Amygdala (tissue), 56 donors: ENCODE results near the gene GIGYF2.

Experiments
- DNase-seq, 56 donors: peaks; one replicate each; lab custom pipeline; 2025; lab: John Stamatoyannopoulos, UW

The GIGYF2 gene

DNA sequence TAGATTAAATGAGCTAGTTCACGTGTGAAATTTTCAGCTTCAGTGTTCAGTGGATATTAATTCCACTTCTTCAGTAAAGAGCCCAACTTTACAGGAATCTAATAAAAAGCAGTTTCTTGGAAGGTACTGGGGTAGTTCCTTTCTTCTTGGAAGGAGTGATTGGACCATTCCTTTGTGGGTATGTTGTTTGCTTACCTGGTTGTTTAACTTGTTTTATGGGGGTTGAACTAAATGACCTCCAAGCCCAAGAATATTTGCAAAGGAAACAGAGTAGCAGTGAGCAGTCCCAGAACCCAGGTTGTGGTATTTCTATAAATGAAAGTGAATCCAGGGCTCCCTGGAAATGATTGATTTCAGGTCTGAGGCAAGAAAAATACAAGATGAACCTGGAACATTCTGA lies 47.8 kb downstream of the GIGYF2 start:
- DNase-seq = no peak

DNA sequence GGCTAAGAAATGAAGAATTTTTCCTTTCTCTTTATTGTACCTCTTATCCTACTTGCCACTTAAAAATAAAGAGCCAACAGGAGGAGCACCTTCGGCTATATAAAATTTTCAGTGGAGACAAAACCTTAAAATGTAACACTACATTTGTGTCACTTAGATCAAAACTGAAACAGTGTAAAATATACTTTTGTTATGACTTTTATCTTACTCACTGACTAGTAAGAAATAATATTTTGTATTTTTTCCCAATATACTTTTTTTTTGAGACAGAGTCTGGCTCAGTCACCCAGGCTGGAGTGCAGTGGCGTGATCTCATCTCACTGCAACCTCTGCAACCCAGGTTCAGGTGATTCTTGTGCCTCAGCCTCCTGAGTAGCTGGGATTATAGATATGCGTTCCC lies 50.9 kb downstream of the GIGYF2 start:
- no peak for DNase-seq

DNA sequence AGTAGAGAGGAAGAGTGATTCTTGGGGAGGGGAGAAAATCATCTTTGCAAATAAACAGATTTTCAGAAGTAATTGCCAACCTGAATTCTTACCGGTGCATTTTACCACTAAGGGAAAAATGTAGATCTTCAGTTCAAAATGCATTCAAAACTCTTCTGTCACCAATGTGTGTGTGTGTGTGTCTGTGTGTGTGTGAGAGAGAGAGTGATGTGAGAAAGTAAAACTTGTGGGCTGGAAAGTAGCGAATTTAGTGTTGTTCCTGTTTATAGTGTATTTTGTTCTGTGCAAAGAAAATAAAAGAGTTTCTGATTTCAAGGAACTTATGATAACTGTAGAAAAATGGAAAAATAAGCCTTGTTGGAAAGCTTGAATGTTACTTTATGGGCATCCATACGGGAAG lies 52.2 kb downstream of the GIGYF2 start:
- DNase-seq = no peak

DNA sequence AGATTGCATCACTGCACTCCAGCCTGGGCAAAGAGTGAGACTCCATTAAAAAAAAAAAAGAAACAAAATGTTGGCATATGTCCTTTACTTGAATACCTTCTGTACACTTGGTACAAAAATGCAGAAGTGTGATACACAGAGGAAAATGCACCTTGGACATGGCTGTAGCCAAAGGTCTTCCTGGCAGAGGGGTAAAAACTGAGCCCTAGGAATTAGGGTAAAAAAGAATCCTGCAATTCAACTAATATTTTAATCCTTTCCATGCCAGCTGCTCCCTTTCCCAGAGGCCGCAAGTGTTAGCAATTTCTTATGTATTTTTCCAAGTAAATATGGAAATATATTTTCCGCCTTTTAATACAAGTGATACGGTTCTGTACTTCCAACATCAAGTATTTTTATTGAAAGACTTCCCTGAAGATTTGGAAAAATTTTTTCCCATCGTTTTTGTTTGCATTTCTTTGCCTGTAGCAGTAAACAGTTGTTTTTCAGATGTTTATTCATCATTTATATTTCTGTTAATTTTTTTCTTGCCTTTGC lies 53.1 kb downstream of the GIGYF2 start:
- no peak for DNase-seq

DNA sequence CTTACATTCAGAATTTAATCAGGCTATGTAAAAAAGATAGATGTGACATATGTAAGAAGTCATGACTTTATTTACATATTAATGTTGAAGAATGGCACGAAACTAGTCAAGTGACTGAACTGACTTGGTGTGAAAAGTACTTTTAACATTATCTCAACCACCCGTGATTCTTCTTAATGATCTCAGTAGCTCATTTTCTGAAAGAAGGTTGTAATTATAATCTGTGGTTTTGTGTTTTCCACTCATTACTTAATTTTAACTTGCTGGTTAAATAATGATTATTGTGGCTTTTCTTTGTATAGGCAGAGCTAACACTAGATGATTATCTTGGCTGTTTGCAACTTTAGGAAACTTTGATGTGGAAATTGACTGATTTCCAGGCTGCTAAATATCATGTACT lies 60.8 kb downstream of the GIGYF2 start:
- no peak for DNase-seq

DNA sequence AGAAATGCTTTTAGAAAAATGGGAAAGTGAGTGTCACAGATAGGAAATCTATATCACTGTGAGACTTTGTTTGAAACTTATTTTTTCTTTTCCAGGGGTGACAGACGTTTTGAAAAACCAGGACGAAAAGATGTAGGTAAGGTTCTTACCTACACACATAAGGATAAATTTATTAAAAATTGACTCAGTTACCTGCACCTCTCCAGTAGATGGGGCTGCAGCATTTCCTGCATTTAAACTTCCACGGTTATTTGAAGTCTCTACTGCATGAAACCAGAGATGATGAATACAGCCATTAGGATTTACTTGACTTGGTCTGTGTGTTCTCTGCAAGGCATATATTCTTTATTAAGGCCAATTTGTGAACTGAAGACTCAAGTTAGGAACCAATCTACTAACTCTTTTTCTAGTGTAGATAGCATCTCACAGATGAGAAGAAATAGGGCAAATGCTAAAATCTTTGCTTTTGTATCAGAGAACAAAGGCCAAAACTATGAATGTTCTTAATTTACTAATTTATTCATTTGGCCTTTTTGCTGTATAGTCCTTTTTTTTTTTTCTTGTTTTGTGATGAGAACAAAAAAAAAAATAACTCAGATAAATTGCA lies 64.3 kb downstream of the GIGYF2 start:
- DNase-seq = no peak

DNA sequence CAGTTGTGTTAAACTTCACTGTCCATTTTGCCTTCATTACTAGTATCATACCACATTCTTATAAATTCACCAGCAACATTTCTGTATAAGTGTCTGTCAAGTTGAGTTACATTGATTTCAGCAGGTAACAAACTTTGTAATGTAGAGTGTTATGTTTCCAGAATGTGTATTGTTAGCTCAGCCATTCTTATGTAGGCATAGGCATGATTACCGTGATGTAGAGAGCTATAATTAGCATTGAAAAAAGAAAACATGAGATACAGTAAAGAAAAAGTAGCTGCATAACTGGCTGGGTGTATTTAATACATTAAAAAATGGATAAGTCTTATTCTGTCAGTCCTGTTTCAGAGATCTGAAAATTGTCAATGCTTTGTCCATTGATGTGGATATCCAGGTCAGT lies 70.7 kb downstream of the GIGYF2 start:
- DNase-seq = no peak

DNA sequence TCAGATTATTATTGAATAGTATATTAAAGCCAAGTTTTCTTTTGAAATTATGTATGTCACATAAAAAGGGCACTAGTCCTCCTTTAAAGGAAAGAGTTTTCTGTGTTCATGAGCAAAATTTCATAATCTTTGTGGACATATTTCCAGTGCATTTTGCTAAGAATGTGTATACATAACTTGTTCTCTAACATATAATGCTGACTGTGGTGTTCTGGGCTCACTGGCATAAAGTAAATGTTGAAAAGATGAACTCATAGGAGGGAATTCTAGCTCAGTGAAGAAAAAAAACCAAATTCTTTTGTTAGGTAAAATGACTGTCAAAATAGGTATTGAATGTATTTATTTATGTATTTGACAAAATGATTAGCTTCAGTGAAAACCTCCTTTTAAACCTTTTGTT lies 73.1 kb downstream of the GIGYF2 start:
- DNase-seq = no peak

DNA sequence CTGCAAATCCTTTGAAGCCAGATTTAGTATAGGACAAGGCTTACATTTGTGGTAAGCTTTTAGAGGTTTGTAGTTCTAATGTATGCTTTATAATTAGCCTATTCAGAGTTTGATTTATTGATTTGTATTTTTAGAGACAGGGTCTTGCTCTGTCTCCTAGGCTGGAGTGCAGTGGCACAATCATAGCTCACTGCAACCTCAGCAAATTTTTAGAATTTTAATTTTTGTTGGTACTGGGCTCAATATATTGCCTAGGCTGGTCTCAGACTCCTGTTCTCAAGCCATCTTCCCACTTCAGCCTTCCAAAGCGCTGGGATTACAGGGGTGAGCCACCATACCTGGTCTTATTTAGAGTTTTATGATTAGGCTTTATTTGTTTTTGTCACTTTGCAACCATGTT lies 74.7 kb downstream of the GIGYF2 start:
- no peak for DNase-seq

DNA sequence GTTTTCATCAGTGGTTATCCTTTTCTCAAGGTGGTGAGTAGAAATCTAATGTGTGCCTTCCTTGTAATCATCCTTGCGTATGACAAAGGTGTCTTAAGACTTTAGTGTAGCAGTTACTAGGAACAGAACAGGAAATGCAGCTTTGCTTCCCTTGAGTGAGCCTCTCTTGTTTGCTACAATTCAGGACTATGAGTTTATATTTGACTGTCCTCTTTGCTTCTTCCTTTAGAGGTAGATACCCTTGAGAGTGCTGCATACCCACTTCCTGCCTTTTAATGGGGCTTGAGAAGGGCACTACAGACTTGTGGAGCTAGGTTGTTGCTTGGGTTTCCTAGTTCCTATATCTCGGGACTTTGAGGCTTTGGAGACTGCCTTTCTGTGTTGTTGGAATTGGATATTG lies 75.4 kb downstream of the GIGYF2 start:
- no peak for DNase-seq

DNA sequence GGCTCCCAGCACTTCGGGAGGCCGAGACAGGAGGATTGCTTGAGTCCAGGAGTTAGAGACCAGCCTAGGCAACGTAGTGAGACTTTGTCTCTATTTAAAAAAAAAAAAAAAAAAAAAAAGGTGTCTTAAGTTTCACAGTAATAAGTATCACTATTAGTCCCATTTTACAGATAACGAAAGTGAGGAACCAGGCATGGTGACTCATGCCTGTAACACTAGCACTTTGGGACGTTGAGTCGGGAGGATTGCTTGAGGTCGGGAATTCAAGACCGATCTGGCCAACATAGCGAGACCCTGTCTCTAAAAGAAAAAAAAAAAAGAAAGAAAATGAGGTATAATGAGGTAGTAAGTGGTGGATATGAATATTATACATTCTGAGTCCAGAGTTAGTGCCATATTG lies 76.7 kb downstream of the GIGYF2 start:
- DNase-seq = no peak

DNA sequence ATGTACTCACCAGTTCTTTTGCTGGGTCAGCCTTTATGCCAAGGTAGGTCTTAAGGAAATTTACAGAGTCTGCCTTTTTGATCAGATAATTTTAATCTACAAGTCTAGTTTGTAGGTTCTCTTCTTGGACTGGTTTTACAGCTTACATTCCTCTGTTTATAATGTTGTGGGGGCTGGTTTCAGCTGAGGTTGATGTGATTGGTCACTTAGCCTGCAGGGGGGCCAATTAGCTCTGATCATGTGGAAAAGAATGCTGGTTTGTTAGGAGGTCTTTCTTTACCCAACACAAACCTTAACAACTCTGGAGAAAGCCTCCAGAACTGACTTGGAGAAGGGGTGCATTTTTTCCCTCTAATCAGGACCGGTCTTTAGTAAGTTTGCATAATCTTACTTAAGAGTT lies 79.3 kb downstream of the GIGYF2 start, which contains the start of gene KCNJ13:
Gene KCNJ13, minus strand, starts transcription at position 131 of the 400 bp plus-strand sequence. CDS start 5,203 bp downstream, outside the sequence.
- no peak for DNase-seq

DNA sequence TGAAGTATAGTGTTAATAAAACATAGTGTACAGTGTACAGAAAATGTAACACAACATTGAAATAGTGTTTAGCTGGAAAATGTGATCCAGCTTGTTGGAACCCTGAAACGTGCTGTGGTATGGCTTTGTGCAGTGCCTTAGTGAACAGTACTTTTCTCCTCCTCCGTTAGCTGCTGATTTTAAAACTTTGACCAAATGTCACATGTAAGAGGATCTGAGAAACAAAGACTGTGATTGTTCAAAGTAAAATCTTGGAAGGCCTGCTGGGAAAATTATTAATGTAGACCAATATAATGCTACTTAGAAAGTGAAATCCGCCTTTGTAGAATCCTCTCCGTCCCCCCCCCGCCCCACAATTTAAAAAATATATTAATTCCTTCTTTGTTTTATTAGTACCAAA lies 80.1 kb downstream of the GIGYF2 start:
- DNase-seq = no peak

DNA sequence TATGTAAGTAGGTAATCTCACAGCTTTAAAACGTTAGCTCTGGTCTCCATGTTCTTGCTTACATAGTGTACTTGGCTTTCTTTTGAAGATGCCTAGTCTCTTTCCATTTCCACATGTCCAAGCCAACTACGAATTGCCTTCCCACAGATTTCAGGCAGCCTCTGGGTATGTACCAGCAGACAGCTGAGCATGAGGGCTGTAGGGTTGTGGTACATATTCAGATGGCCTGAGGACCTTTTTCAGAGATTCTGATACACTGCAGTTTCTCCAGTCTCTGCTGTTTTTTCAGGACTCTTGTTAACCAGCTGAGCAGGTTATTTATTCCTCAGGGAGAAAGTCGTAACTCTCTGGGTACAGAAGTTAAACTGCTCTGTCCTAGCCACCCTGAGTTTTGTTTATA lies 82.3 kb downstream of the GIGYF2 start:
- DNase-seq = no peak

DNA sequence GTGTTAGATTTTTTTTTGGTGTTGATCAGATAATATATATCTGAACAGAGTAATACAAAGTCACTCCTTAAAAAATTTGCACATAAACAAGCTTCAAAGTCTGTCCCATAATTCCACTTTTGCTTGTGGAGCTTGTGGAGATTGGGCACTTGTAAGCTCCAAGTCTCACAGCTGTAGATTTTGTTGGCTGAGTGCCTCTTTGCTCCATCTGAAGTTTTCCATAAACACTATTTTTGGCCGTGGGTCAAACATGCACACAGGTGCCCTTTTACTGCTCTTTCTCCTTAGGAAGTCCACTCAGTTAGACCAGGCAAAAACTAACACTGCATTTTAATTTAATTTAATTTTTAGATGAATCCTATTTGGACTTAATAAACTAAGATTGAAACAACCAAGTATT lies 82.8 kb downstream of the GIGYF2 start:
- DNase-seq = no peak

DNA sequence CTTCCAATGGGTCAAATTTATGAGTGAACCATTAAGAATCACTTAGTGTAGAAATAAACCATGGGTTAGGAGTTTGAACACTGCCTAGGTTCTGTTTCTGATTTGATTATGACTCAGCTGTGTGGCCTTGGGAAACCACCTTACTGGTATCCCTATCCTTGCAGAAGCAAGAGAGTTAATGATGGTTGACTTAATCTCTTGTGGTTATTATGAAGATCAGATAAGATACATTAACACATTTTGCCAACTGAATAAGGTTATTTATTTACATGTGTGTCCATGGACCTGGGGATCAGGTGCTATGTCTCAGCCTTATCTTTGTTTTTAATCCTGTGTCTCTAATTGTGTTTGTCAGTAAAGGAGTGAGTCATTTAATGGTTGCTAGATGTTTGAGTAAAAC lies 84.6 kb downstream of the GIGYF2 start:
- no peak for DNase-seq

DNA sequence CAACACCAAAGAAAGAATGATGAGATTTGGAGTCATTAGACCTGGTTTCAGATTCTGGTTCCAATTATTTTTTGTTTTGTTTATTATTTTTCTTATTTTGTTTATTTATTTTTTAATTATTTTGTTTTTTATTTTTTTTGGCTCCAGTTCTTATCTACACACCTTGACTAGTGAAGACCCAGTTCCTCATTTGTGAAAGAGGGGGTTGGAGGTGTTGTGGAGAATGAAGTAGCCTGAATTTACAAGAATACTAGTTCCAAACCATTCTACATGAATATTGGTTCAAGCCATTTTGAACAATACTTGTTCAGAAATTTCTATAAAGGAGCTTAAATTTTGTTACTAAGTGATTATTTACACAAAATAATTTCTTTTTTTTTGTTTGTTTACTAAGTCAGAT lies 86.1 kb downstream of the GIGYF2 start:
- DNase-seq = no peak

DNA sequence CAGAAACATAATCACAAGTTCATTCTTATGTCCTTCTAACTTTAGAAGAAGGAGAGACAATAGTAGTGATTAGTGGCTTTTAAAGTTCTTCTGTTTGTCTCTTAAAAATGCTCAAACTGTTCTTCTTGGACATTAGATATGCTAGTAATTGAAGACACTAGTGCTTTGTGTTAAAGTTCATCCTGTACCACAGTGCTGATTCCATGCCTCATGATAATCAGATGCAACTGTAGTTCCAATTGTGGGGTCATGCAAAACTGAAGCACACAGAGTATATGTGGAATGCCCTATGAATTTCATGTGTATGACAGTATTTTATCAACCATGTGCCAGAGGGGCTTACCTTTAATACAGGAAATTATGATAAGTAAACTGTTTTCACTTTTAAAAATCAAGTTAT lies 90.7 kb downstream of the GIGYF2 start:
- DNase-seq = no peak

DNA sequence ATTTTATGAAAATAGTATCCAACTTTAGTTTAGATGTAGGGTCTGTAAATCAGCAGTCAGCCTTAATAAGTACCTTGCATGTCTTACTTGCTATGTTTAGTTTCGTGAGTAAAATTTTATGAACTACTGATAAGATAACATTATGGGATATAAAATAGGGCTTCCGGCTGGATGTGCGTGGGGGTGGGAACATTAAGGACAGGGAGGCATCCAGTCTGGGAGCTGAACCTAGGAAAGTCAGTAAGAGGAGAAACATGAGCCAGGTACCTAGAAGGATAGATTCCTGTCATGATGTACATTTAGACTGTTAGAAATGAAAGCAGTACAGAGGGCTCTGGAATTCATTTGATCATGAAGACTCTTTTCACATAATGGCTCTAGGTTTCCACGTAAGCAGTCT lies 92.0 kb downstream of the GIGYF2 start:
- no peak for DNase-seq

DNA sequence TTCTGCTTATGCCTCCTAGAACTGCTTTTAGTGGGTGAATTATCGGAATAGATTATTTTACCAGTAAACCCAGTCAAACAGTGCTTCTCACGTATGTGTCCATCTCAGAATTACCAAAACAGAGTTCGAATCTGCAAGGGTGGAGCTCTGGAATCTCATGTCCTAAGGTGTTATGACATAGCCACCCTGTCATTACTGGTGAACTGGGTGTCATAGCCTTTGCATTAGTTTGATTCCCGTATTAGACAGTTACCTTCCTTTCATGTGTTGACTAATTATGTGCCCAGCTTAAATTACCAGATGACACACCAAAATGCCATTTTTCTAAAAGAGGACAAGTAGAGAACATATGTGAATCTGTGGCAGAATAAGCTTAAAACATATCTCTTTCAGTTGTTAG lies 94.4 kb downstream of the GIGYF2 start:
- DNase-seq = no peak

DNA sequence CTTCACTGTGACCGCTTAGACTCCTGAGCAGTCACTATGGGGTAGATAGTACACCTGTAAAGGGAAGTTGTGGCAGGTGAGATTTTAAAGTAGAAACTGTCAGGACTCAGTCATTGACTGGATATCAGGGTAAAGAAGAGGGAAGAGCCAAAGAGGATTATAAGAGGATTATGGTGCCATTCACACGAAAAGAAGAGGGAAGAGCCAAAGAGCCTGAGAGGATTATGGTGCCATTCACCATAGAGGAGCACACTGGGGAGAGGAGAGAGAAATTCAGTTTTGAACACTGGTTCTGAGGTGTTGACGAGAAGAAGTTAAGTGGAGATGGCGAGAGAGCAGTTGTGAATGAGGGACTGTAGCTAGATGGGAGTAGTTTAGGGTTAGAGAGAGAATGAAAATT lies 96.1 kb downstream of the GIGYF2 start:
- no peak for DNase-seq

DNA sequence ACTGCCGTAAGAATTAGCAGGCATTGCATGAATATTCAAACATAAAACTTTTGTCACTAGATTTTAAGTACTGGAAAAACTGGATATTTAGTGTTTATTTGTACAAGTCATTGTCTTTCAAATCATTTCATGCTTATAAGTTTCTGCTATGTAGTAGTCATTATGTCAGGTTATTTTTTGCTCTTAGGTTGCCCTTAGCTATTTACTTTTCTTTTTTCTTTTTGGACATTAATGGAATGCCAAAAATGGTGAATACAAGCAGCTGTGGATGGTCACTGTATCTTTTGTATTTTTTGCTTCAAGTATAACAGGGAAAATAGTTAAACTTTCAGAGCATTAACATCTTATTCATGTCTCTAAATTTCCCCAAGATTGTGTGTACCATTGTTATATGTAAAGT lies 97.8 kb downstream of the GIGYF2 start:
- DNase-seq = no peak

DNA sequence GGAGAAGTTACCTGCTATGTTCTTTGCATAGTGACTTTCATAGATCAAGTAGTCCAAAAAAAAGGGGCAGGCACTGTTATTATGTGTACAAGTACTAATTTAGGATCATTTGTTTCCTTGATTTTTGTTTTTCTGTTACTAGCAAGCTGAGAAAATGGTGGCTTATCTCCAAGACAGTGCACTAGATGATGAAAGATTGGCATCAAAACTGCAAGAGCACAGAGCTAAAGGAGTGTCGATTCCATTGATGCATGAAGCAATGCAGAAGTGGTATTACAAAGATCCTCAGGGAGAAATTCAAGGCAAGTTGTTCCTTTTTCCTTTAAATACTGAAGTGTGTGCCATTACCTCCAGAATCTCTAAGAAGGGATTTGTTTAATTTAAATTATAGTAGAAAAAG lies 98.8 kb downstream of the GIGYF2 start:
- DNase-seq = no peak
